Measurements from ENCODE around the gene ZBED6. TPM values are rescaled to one million over a fixed set of nuclear protein-coding genes. Genes with fewer than 3 reads are reported as not detected.

The ZBED6 gene
- total and polyA plus RNA-seq, 10 of the 15 experiments (the other 5 are each of a cell fraction or from before 2014, with no cell fraction given) = 0.13 to 15.9 (median 4.8) TPM

GRCh38 chr1:203795441-203796235 is at the start of gene ZBED6, which contains the start of gene ZC3H11A (continued):
- TF ChIP-seq CEBPB (IDR thresholded peaks at IDR 0.05; ENCODE audit: borderline replicate concordance in 1 of 2, low read depth in 2 of 2, low read length in 2 of 2) (no peak), SMAD1 (IDR thresholded peaks at IDR 0.05; ENCODE audit: low read depth, partially characterized antibody) (no peak), ZSCAN29 (IDR thresholded peaks at IDR 0.05) (no peak), RAD21 (IDR thresholded peaks at IDR 0.05; ENCODE audit: insufficient read depth, low read depth, low read length) (no peak), TCF3 (IDR thresholded peaks at IDR 0.05; ENCODE audit: borderline replicate concordance, insufficient read depth, low read depth, low read length) (no peak), JUNB (IDR thresholded peaks at IDR 0.05) (no peak), ZNF217 (IDR thresholded peaks at IDR 0.05) (no peak), IKZF2 (IDR thresholded peaks at IDR 0.05) (peak in 1 of 2 experiments; percentile 9; a peak in 2 of 4 replicates), CREB1 (IDR thresholded peaks at IDR 0.05; ENCODE audit: low read depth) (peak; percentile 93), RBBP5 (conservative IDR thresholded peaks at IDR 0.05) (no peak), POU2F2 (IDR thresholded peaks at IDR 0.05; ENCODE audit: borderline replicate concordance, low read depth, low read length) (no peak), HDAC2 (IDR thresholded peaks at IDR 0.05) (no peak), GATAD2B (conservative IDR thresholded peaks at IDR 0.05; ENCODE audit: low read depth) (no peak), NFIC (IDR thresholded peaks at IDR 0.05; ENCODE audit: low read depth, low read length) (no peak), GABPA (IDR thresholded peaks at IDR 0.05; ENCODE audit: low read depth) (0 out of 2 replicates have a peak, but pooled peaks have one; percentile 63), CBX5 (IDR thresholded peaks at IDR 0.05; ENCODE audit: low read depth) (no peak), ZNF24 (IDR thresholded peaks at IDR 0.05) (no peak), HCFC1 (IDR thresholded peaks at IDR 0.05; ENCODE audit: low read length) (peak; percentile 90), PAX8 (IDR thresholded peaks at IDR 0.05) (no peak), EZH2 (IDR thresholded peaks at IDR 0.05; ENCODE audit: borderline replicate concordance, control insufficient read depth, low read depth, low read length) (no peak), CEBPZ (IDR thresholded peaks at IDR 0.05; ENCODE audit: low read depth, low read length) (no peak), FOXK2 (IDR thresholded peaks at IDR 0.05) (no peak), BRCA1 (IDR thresholded peaks at IDR 0.05; ENCODE audit: low read depth, low read length) (no peak), KDM1A (IDR thresholded peaks at IDR 0.05; ENCODE audit: borderline replicate concordance) (no peak), NR2C1 (IDR thresholded peaks at IDR 0.05) (peak; percentile 93)
- TF ChIP-seq, protein P1, sequence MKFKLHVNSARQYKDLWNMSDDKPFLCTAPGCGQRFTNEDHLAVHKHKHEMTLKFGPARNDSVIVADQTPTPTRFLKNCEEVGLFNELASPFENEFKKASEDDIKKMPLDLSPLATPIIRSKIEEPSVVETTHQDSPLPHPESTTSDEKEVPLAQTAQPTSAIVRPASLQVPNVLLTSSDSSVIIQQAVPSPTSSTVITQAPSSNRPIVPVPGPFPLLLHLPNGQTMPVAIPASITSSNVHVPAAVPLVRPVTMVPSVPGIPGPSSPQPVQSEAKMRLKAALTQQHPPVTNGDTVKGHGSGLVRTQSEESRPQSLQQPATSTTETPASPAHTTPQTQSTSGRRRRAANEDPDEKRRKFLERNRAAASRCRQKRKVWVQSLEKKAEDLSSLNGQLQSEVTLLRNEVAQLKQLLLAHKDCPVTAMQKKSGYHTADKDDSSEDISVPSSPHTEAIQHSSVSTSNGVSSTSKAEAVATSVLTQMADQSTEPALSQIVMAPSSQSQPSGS (IDR thresholded peaks at IDR 0.05; ENCODE audit: low read length) = no peak; the same call in 1 of the 2 replicates
- TF ChIP-seq, protein P2, sequence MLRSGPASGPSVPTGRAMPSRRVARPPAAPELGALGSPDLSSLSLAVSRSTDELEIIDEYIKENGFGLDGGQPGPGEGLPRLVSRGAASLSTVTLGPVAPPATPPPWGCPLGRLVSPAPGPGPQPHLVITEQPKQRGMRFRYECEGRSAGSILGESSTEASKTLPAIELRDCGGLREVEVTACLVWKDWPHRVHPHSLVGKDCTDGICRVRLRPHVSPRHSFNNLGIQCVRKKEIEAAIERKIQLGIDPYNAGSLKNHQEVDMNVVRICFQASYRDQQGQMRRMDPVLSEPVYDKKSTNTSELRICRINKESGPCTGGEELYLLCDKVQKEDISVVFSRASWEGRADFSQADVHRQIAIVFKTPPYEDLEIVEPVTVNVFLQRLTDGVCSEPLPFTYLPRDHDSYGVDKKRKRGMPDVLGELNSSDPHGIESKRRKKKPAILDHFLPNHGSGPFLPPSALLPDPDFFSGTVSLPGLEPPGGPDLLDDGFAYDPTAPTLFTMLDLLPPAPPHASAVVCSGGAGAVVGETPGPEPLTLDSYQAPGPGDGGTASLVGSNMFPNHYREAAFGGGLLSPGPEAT (IDR thresholded peaks at IDR 0.05; ENCODE audit: low read depth) = peak; percentile 82
